WTC11 (cell line): ENCODE data around the gene CYB561D2. TPM values are rescaled to one million over a fixed set of nuclear protein-coding genes. Genes with fewer than 3 reads are reported as not detected.

Experiments
- ATAC-seq: fragments of 200-7000 bp; cut with Tn5 transposase; 2 replicates; pipeline ENCODE4 v1.10.0; 2021; ENCODE audit warnings: mild to moderate bottlenecking, moderate library complexity
- CTCF ChIA-PET: fragments of 300-600 bp; sonication (Branson Sonifier 250); formaldehyde crosslinking; loops from one replicate; lab custom pipeline; 2021; ENCODE audit warnings: antibody characterized with exemption; lab: Charles Lee
- POLR2A ChIA-PET: fragments of 350-600 bp; sonication (Branson Sonifier 250); formaldehyde crosslinking; loops from one replicate; lab custom pipeline; 2021; ENCODE audit warnings: antibody characterized with exemption; lab: Charles Lee
- DNase-seq: peaks from one replicate; pipeline ENCODE4 v3.0.0; 2021; ENCODE audit warnings: low spot score
- H3K27ac Mint-ChIP-seq: 2 replicates; pipeline ENCODE4 v1.8.0; 2021; ENCODE audit warnings: mixed read lengths
- H3K27me3 Mint-ChIP-seq: 2 replicates; pipeline ENCODE4 v1.8.0; 2021; ENCODE audit warnings: low read depth, mild to moderate bottlenecking, moderate library complexity, mixed read lengths
- H3K36me3 Mint-ChIP-seq: 2 replicates; pipeline ENCODE4 v1.8.0; 2021; ENCODE audit warnings: mixed read lengths
- H3K4me1 Mint-ChIP-seq: 2 replicates; pipeline ENCODE4 v1.8.0; 2022; ENCODE audit warnings: mixed read lengths
- H3K4me3 Mint-ChIP-seq: 2 replicates; pipeline ENCODE4 v1.8.0; 2021; ENCODE audit warnings: mild to moderate bottlenecking, moderate library complexity, mixed read lengths
- H3K9me3 Mint-ChIP-seq: 2 replicates; pipeline ENCODE4 v1.8.0; 2021; ENCODE audit warnings: mixed read lengths
- ATF2 ChIP-seq: sonication (generic); formaldehyde crosslinking; IDR thresholded peaks from 2 replicates; pipeline ENCODE4 v1.8.1; 2022; ENCODE audit warnings: low read depth, missing genetic modification reagents, borderline replicate concordance
- CREM ChIP-seq: sonication (generic); formaldehyde crosslinking; IDR thresholded peaks from 2 replicates; pipeline ENCODE4 v1.8.1; 2022; ENCODE audit warnings: mild to moderate bottlenecking, missing genetic modification reagents, moderate library complexity
- E2F1 ChIP-seq: sonication (generic); formaldehyde crosslinking; IDR thresholded peaks from 2 replicates; pipeline ENCODE4 v1.8.0; 2022; ENCODE audit warnings: mild to moderate bottlenecking, missing genetic modification reagents
- E2F4 ChIP-seq: sonication (generic); formaldehyde crosslinking; IDR thresholded peaks from 2 replicates; pipeline ENCODE4 v1.8.1; 2022; ENCODE audit warnings: low read depth, mild to moderate bottlenecking, moderate library complexity, missing genetic modification reagents, borderline replicate concordance
- ESRRA ChIP-seq: sonication (generic); formaldehyde crosslinking; IDR thresholded peaks from 2 replicates; pipeline ENCODE4 v1.8.1; 2022; ENCODE audit warnings: mild to moderate bottlenecking, missing genetic modification reagents, borderline replicate concordance
- FOXJ3 ChIP-seq: sonication (generic); formaldehyde crosslinking; IDR thresholded peaks from 2 replicates; pipeline ENCODE4 v1.9.0; 2021; ENCODE audit warnings: missing genetic modification reagents, mild to moderate bottlenecking, borderline replicate concordance
- FOXP4 ChIP-seq: sonication (generic); formaldehyde crosslinking; IDR thresholded peaks from 2 replicates; pipeline ENCODE4 v1.8.0; 2022; ENCODE audit warnings: mild to moderate bottlenecking, missing genetic modification reagents
- NFATC4 ChIP-seq: fragments of 250-450 bp; sonication (Bioruptor Pico); IDR thresholded peaks from 2 replicates; pipeline ENCODE4 v1.9.0; 2021; ENCODE audit warnings: mild to moderate bottlenecking
- PRRX2 ChIP-seq: fragments of 250-450 bp; sonication (Bioruptor Pico); IDR thresholded peaks from 2 replicates; pipeline ENCODE4 v1.8.0; 2021; ENCODE audit warnings: mild to moderate bottlenecking
- TP53 ChIP-seq: sonication (generic); formaldehyde crosslinking; IDR thresholded peaks from 2 replicates; pipeline ENCODE4 v1.8.1; 2023; ENCODE audit warnings: mild to moderate bottlenecking, missing genetic modification reagents
- ZSCAN18 ChIP-seq: fragments of 250-450 bp; sonication (Bioruptor Pico); IDR thresholded peaks from 2 replicates; pipeline ENCODE4 v2.1.2; 2022; ENCODE audit warnings: mild to moderate bottlenecking, moderate library complexity
- total RNA-seq: library from RNA; stranded (reverse); gene quantifications from 3 replicates; pipeline ENCODE4 v1.2.3, GENCODE V29; 2021
- TF ChIP-seq, protein P1 (sequence below): sonication (generic); formaldehyde crosslinking; IDR thresholded peaks from 2 replicates; pipeline ENCODE4 v1.8.1; 2022; ENCODE audit warnings: missing genetic modification reagents, borderline replicate concordance
- TF ChIP-seq, protein P2 (sequence below): sonication (generic); formaldehyde crosslinking; IDR thresholded peaks from 2 replicates; pipeline ENCODE4 v1.8.0; 2022; ENCODE audit warnings: missing genetic modification reagents
- TF ChIP-seq, protein P3 (sequence below): fragments of 250-450 bp; sonication (Bioruptor Pico); conservative IDR thresholded peaks from 2 replicates; pipeline ENCODE4 v1.9.0; 2021; ENCODE audit warnings: mild to moderate bottlenecking

Gene CYB561D2
- total RNA-seq, 1 experiment from 2014 or later, result 9.8 TPM

DNA sequence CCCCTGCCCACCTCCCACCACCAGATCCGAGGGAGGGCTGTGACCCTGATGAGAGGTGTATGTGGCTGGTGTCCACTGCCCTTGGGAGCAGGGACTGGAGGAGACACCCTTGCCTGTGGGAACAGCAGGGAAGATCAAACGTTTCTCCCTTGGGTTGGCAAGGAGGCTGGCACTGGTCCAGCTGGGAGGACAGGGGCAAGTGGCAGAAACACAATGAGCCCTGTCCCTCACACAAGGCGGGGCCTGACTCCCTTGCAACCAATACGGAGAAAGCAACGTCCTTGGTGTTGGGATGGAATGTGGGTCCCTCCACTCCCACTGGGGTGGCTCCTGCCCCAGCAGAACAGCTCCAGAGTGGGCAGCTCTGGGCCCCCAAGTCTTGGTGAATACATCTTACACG is 33.4 kb upstream of the CYB561D2 start:
- DNase-seq (no peak), ATAC-seq (no peak)
- Mint-ChIP-seq H3K4me3 (no peak overlapping the region), H3K36me3 (peaks cover 46% of the 10 kb centered on the region), H3K27ac (no peak overlapping the region), H3K9me3 (peaks cover 5% of the 10 kb centered on the region; the same call in 1 of the 2 replicates), H3K27me3 (no peaks in the 10 kb centered on the region), H3K4me1 (peaks cover 17% of the 10 kb centered on the region)
- CTCF ChIA-PET, result interaction anchor here (2.1 kb wide), 1 partner anchor 14 kb away, joined by 4 read pairs; the partner anchor contains the start of gene HYAL1
- POLR2A ChIA-PET, result interaction anchor here (0.6 kb wide), 1 partner anchor 69 kb away, joined by 3 read pairs; no protein-coding TSS in a partner anchor
- no peak for TF ChIP-seq TP53
- no peak for TF ChIP-seq ATF2
- TF ChIP-seq, protein P1, sequence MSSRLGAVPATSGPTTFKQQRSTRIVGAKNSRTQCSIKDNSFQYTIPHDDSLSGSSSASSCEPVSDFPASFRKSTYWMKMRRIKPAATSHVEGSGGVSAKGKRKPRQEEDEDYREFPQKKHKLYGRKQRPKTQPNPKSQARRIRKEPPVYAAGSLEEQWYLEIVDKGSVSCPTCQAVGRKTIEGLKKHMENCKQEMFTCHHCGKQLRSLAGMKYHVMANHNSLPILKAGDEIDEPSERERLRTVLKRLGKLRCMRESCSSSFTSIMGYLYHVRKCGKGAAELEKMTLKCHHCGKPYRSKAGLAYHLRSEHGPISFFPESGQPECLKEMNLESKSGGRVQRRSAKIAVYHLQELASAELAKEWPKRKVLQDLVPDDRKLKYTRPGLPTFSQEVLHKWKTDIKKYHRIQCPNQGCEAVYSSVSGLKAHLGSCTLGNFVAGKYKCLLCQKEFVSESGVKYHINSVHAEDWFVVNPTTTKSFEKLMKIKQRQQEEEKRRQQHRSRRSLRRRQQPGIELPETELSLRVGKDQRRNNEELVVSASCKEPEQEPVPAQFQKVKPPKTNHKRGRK (CRISPR knock-in tag), result no peak
- no peak for TF ChIP-seq CREM
- TF ChIP-seq, protein P2, sequence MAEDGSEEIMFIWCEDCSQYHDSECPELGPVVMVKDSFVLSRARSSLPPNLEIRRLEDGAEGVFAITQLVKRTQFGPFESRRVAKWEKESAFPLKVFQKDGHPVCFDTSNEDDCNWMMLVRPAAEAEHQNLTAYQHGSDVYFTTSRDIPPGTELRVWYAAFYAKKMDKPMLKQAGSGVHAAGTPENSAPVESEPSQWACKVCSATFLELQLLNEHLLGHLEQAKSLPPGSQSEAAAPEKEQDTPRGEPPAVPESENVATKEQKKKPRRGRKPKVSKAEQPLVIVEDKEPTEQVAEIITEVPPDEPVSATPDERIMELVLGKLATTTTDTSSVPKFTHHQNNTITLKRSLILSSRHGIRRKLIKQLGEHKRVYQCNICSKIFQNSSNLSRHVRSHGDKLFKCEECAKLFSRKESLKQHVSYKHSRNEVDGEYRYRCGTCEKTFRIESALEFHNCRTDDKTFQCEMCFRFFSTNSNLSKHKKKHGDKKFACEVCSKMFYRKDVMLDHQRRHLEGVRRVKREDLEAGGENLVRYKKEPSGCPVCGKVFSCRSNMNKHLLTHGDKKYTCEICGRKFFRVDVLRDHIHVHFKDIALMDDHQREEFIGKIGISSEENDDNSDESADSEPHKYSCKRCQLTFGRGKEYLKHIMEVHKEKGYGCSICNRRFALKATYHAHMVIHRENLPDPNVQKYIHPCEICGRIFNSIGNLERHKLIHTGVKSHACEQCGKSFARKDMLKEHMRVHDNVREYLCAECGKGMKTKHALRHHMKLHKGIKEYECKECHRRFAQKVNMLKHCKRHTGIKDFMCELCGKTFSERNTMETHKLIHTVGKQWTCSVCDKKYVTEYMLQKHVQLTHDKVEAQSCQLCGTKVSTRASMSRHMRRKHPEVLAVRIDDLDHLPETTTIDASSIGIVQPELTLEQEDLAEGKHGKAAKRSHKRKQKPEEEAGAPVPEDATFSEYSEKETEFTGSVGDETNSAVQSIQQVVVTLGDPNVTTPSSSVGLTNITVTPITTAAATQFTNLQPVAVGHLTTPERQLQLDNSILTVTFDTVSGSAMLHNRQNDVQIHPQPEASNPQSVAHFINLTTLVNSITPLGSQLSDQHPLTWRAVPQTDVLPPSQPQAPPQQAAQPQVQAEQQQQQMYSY (CRISPR knock-in tag), result no peak
- TF ChIP-seq E2F1 (CRISPR knock-in tag), result no peak
- TF ChIP-seq ESRRA (CRISPR knock-in tag), result no peak
- no peak for TF ChIP-seq E2F4 (CRISPR knock-in tag)
- no peak for TF ChIP-seq FOXJ3 (CRISPR knock-in tag)
- TF ChIP-seq ZSCAN18 (CRISPR knock-in tag), result no peak
- no peak for TF ChIP-seq NFATC4 (CRISPR knock-in tag)
- no peak for TF ChIP-seq PRRX2
- TF ChIP-seq FOXP4 (CRISPR knock-in tag), result no peak
- TF ChIP-seq, protein P3, sequence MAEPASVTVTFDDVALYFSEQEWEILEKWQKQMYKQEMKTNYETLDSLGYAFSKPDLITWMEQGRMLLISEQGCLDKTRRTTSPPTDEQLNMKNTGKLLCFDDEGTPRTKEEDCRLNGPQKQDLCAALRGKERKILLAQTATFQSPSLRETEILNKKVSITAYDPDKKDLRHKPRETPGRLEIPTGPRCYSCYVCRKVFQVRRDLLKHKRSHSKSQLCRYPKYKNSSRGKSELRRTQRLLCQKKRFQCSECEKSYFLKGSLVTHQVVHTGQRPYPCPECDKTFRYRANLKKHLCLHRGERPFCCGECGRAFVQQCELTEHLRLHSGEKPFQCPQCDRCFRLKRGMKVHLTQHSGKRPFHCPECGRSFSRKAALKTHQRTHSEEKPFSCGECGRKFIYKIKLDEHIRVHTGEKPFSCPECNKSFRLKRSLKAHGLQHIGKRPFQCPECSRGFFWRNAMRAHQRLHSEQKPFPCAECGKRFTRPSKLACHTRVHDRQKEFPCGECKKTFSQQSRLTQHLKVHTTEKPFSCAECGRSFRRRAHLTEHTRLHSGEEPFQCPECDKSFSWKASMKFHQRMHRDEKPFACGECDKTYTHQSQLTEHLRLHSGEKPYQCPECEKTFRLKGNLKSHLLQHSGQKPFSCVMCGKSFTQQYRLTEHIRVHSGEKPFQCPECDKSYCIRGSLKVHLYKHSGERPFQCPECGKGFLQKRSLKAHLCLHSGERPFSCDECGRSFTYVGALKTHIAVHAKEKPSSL (CRISPR knock-in tag), result no peak
